Measurements from ENCODE around the gene DCAF17.
"Not testable (repeated sequence)": the region's sequence is repeated elsewhere in the genome, so short reads cannot be mapped to it uniquely, and the experiment has no call there.

Gene DCAF17

GRCh38 chr2:171515672-171516298, 81.8 kb downstream of the DCAF17 start:
- no peak for DNase-seq

- no peak for DNase-seq
Observed at GRCh38 chr2:171516793-171517192, 82.8 kb downstream of the DCAF17 start.

- no peak for DNase-seq
Observed at GRCh38 chr2:171520471-171520870, 86.4 kb downstream of the DCAF17 start.

- DNase-seq: no peak
Observed at GRCh38 chr2:171521361-171522051, 87.5 kb downstream of the DCAF17 start.

- no peak for DNase-seq
Observed at GRCh38 chr2:171522052-171522787, 88.2 kb downstream of the DCAF17 start, which contains the start of gene CYBRD1. Gene CYBRD1, plus strand, starts transcription at chr2:171522474. Its CDS starts 72 bp downstream, at chr2:171522546.

- DNase-seq: no peak
Observed at GRCh38 chr2:171522788-171523087, 88.7 kb downstream of the DCAF17 start.

- DNase-seq: no peak
Observed at GRCh38 chr2:171523088-171524017, 89.3 kb downstream of the DCAF17 start.

GRCh38 chr2:171524018-171524401, 90.0 kb downstream of the DCAF17 start:
- no peak for DNase-seq

- DNase-seq: no peak
Observed at GRCh38 chr2:171529914-171530313, 95.9 kb downstream of the DCAF17 start.

- no peak for DNase-seq
Observed at GRCh38 chr2:171530378-171530777, 96.4 kb downstream of the DCAF17 start.

- DNase-seq: not testable (repeated sequence)
Observed at GRCh38 chr2:171530859-171531258, 96.8 kb downstream of the DCAF17 start.

GRCh38 chr2:171531291-171531690, 97.3 kb downstream of the DCAF17 start:
- DNase-seq: no peak

- no peak for DNase-seq
Observed at GRCh38 chr2:171531836-171532450, 97.9 kb downstream of the DCAF17 start.

- DNase-seq: no peak
Observed at GRCh38 chr2:171533331-171533730, 99.3 kb downstream of the DCAF17 start.
